HG03103 (cell line): ENCODE measurements around the gene CCDC102B.
"Not testable (repeated sequence)": the region's sequence is repeated elsewhere in the genome, so short reads cannot be mapped to it uniquely, and the experiment has no call there.

Source experiments
- ATAC-seq: cut with Tn5 transposase; IDR thresholded peaks from one replicate; pipeline ENCODE4 v1.9.1; 2021; ENCODE audit warnings: low read depth; ENCODE audit not compliant: unreplicated experiment

The CCDC102B gene

GRCh38 chr18:68893354-68893753, 95.5 kb downstream of the CCDC102B start:
- no peak for ATAC-seq

- no peak for ATAC-seq
Measured at GRCh38 chr18:68897286-68897685, 99.4 kb downstream of the CCDC102B start.

DNA sequence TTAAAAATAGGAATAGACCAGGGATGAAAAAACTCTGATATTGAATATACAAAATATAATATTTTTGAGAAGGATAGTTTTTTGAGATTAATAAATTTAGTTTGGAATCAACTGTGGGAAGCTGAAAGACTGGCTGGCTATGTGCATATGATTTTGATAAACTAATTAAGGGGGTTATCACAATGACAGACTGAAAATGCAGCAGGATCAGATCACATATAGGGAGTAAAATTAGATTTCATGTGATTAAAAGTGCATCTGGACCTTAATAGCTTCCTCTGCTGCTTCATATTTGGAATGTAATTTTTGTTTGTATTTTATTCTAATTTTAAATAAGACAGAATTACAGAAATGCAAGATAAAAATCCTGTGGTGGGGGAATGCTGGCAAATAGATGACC, 111.7 kb downstream of the CCDC102B start:
- no peak for ATAC-seq

DNA sequence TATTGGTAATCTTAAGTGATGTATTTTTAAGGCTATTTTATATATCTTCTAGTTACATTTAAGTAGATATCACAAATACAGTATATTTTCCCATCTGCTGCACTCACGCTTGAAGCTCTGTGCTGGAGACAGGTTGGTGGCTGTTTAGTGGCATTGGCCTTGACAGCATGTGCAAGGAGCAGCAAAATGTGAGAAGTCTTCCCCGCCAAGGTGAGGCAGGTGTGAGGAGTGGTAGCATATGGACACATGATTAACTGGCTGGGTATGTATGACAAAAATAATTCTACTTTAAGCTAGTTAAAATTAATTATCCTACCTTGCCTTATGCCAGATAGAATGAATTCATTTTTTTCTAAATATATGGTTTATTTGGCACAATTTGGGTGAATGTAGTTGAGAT, 117.2 kb downstream of the CCDC102B start:
- no peak for ATAC-seq

DNA sequence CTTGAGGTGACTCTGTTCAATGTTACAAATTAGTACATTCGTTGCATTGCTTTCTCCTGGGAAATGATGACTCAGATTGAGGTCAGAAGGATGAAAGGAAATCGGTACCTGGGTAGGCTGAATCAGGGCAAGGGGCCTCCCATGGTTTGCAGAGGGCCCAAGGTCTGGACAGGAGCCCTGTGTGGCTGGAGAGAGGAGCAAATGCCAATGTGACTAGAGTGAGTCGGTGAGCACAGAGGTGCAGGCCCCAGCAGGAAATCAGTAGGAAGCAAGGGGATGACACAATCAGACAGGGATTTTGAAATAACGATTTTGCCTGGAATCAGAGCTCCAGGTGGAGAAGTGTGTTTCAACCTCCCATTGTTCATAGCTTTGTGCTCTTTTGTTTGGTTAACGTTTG, 118.9 kb downstream of the CCDC102B start:
- ATAC-seq: no peak

DNA sequence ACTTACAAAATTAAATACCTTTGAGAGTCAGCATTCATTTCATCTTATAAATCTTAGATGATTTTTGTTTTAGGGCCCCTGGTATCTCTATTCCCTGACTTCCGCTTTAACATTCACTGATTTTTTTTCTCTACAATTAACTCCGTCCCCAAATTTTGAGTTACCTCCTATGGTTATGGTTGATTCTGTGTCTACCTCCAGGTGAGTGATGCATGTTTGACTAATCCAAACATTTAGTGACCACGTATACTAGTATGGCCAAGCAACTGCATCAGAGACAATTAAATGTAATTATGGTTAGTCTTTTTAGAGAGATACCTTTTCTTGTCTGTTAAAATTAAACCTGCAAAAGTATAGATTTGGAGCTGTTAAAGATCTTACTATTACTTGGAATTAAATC, 120.3 kb downstream of the CCDC102B start:
- ATAC-seq: no peak

- no peak for ATAC-seq
Measured at GRCh38 chr18:68919900-68920299, 122.0 kb downstream of the CCDC102B start.

GRCh38 chr18:68922392-68922791, 124.5 kb downstream of the CCDC102B start:
- ATAC-seq: no peak

DNA sequence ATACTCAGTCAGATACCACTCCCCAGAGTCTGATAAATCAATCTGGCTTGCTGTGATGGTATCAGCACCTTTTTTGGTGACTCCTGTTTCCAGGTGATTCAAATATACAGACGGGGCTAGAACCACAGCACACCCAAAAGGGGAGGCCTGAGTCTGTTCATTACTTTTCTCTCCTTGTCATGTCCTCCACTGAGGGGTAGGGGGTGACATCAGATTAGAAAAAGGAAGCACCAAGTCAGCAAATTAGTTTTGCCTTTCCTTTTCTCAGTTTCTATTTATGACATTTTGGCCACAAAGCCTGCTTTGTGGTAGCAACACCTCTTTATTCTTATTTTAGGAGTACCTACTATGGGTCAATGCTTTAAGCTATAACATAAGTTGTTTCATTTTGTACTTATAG, 127.4 kb downstream of the CCDC102B start:
- peak; percentile 92 for ATAC-seq

GRCh38 chr18:68928762-68929675, 131.1 kb downstream of the CCDC102B start:
- ATAC-seq: no peak

GRCh38 chr18:68935686-68936085, 137.8 kb downstream of the CCDC102B start:
- ATAC-seq: no peak

DNA sequence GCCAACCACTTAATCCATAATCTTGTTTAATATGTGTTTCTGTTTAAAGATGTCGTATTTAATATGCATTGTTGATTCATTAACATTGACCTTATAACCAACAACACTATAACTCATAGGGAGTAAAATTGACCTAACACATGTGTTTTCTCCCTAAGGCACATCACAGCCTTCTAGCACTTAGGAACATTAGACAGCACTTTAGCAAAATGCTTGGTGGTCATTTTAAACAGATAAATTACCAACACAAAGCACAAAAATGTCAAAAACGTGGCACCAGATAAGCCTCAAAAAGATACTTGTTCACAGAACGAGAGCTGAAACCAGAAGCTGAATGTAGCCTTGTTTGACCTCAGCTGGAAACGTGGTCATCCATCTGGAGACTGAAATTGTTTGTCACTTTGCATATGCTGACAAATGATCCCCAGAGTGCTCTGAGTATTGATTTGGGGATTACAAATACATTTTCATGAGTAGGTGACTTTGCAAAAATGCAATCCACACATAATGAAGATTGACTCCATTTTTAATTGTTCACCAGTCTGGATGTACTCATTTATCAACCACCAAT, 139.2 kb downstream of the CCDC102B start:
- no peak for ATAC-seq

DNA sequence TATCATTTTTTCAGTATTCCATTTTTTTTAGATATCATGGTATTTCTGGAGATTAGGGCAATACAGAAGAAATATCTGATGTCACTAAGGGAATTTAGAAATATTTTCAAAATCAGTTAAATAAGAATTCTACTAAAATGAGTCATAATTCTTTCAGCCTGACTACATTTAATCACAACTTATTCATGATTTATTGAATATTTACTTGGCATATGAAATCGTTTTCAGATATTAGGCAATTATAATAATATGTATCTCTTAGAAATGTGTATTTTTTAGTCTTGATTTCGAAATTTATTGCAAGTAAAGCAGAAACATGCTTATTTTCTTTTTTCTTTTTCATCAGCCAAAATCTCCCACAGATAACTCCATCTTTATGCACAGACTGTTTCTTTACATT, 142.2 kb downstream of the CCDC102B start:
- no peak for ATAC-seq

- no peak for ATAC-seq
Measured at GRCh38 chr18:68940754-68941153, 142.9 kb downstream of the CCDC102B start.

- no peak for ATAC-seq
Measured at GRCh38 chr18:68942230-68942629, 144.3 kb downstream of the CCDC102B start.

GRCh38 chr18:68943861-68944260, 146.0 kb downstream of the CCDC102B start:
- not testable (repeated sequence) for ATAC-seq

DNA sequence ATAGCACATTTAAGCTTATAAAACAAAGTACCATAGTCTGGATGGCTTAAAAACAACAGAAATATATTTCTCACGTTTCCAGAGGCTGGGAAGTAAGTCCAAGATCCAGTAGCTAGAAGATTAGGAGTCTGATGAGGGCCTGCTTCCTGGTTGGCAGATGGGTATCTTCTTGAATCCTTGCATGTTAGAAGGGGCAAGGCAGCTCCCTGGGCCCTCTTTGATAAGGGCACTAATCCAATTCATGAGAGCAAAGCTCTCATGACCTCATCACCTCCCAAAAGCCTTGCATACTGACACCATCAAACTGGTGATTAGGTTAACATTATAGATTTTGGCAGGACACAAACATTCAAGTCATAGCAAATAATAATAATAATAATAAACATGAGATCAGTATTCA, 146.4 kb downstream of the CCDC102B start:
- no peak for ATAC-seq

DNA sequence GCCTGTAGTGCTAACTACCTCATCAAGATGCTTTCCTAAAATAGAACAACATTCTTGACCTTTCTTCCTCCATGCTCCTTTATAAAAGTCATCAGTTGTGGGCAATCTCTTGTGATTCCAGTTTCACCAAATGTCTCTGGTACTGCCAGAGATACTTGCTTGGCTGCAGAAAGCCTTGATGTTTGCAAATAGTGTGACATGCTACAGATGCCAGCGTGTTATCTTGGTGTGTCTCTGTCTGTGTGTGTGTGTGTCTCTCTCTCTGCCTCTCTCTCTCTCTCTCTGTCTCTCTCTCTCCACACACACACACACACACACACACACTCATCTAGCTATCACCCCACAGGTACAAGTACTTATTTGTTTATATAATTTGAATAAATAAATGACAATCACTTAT, 146.9 kb downstream of the CCDC102B start:
- no peak for ATAC-seq

GRCh38 chr18:68948622-68949021, 150.7 kb downstream of the CCDC102B start:
- ATAC-seq: no peak

- ATAC-seq: no peak
Measured at GRCh38 chr18:68954738-68955137, 156.9 kb downstream of the CCDC102B start.

GRCh38 chr18:68956650-68957049, 158.8 kb downstream of the CCDC102B start:
- ATAC-seq: no peak

- no peak for ATAC-seq
Measured at GRCh38 chr18:68960355-68960754, 162.5 kb downstream of the CCDC102B start.
